Activated naive CD4-positive, alpha-beta T cell treated with anti-CD3 and anti-CD28 coated beads, Interleukin-2, amount 10 ng/mL, durations not matched to agents 7 days and 5 days (primary cell): ENCODE measurements around the gene LCN12.

ENCODE experiments used
- CTCF ChIA-PET: fragments of 350-600 bp; sonication (Branson Sonifier 250); formaldehyde crosslinking; loops from one replicate; lab custom pipeline; 2021; ENCODE audit warnings: antibody characterized with exemption; lab: Charles Lee
- DNase-seq: peaks from one replicate; pipeline ENCODE4 v3.0.0-alpha.2; 2020
- H3K27ac Mint-ChIP-seq: one replicate; pipeline ENCODE4 v1.8.0; 2021; ENCODE audit warnings: mild to moderate bottlenecking, moderate library complexity, mixed read lengths
- H3K27me3 Mint-ChIP-seq: one replicate; pipeline ENCODE4 v1.8.0; 2021; ENCODE audit warnings: mild to moderate bottlenecking, mixed read lengths
- H3K36me3 Mint-ChIP-seq: one replicate; pipeline ENCODE4 v1.8.0; 2021; ENCODE audit warnings: mixed read lengths
- H3K4me1 Mint-ChIP-seq: one replicate; pipeline ENCODE4 v1.8.0; 2021; ENCODE audit warnings: mixed read lengths
- H3K4me3 Mint-ChIP-seq: one replicate; pipeline ENCODE4 v1.8.0; 2021; ENCODE audit warnings: mild to moderate bottlenecking, moderate library complexity, mixed read lengths
- H3K9me3 Mint-ChIP-seq: one replicate; pipeline ENCODE4 v1.8.0; 2021; ENCODE audit warnings: mixed read lengths

The LCN12 gene

GRCh38 chr9:136935651-136936050, 16.4 kb upstream of the LCN12 start:
- Mint-ChIP-seq H3K4me3 (no peak overlapping the region), H3K27me3 (no peaks in the 10 kb centered on the region), H3K27ac (no peak overlapping the region), H3K9me3 (no peaks in the 10 kb centered on the region), H3K4me1 (no peaks in the 10 kb centered on the region), H3K36me3 (peaks cover 17% of the 10 kb centered on the region)
- no peak for DNase-seq
- CTCF ChIA-PET = no interaction called here

- Mint-ChIP-seq H3K4me3 (no peak overlapping the region), H3K36me3 (peaks cover 23% of the 10 kb centered on the region), H3K27ac (peak overlapping the region; percentile 2), H3K4me1 (no peaks in the 10 kb centered on the region), H3K27me3 (no peaks in the 10 kb centered on the region), H3K9me3 (no peaks in the 10 kb centered on the region)
- DNase-seq = no peak
- CTCF ChIA-PET = interaction anchor here (1.0 kb wide), 1 partner anchor 93 kb away, joined by 4 read pairs; no protein-coding TSS in a partner anchor
Measured at GRCh38 chr9:136936645-136937170, 15.4 kb upstream of the LCN12 start.

GRCh38 chr9:136937186-136938001, 14.7 kb upstream of the LCN12 start:
- Mint-ChIP-seq H3K36me3 (peaks cover 22% of the 10 kb centered on the region), H3K9me3 (no peaks in the 10 kb centered on the region), H3K27ac (no peak overlapping the region), H3K27me3 (no peaks in the 10 kb centered on the region), H3K4me1 (peaks cover 3% of the 10 kb centered on the region), H3K4me3 (no peak overlapping the region)
- CTCF ChIA-PET = interaction anchor here (1.0 kb wide), 1 partner anchor 92 kb away, joined by 4 read pairs; no protein-coding TSS in a partner anchor
- no peak for DNase-seq

- CTCF ChIA-PET = interaction anchor here (1.3 kb wide), 1 partner anchor 13 kb away, joined by 3 read pairs; no protein-coding TSS in a partner anchor
- no peak for DNase-seq
- no peaks in the 10 kb centered on the region for H3K27me3 Mint-ChIP-seq
- no peak overlapping the region for H3K27ac Mint-ChIP-seq
- no peaks in the 10 kb centered on the region for H3K9me3 Mint-ChIP-seq
- H3K36me3 Mint-ChIP-seq = peaks cover 22% of the 10 kb centered on the region
- no peak overlapping the region for H3K4me3 Mint-ChIP-seq
- H3K4me1 Mint-ChIP-seq = peaks cover 10% of the 10 kb centered on the region
Measured at GRCh38 chr9:136939431-136939995, 12.6 kb upstream of the LCN12 start.

GRCh38 chr9:136939996-136940525, 12.0 kb upstream of the LCN12 start:
- DNase-seq = no peak
- Mint-ChIP-seq H3K9me3 (no peaks in the 10 kb centered on the region), H3K36me3 (peaks cover 22% of the 10 kb centered on the region), H3K4me1 (peaks cover 15% of the 10 kb centered on the region), H3K4me3 (no peak overlapping the region), H3K27me3 (no peaks in the 10 kb centered on the region), H3K27ac (no peak overlapping the region)
- CTCF ChIA-PET = interaction anchor here (1.3 kb wide), 1 partner anchor 14 kb away, joined by 3 read pairs; no protein-coding TSS in a partner anchor

- Mint-ChIP-seq H3K4me3 (no peak overlapping the region), H3K27ac (no peak overlapping the region), H3K9me3 (no peaks in the 10 kb centered on the region), H3K27me3 (no peaks in the 10 kb centered on the region), H3K36me3 (peaks cover 22% of the 10 kb centered on the region), H3K4me1 (peaks cover 17% of the 10 kb centered on the region)
- CTCF ChIA-PET = no interaction called here
- no peak for DNase-seq
Measured at GRCh38 chr9:136940526-136941230, 11.4 kb upstream of the LCN12 start.

GRCh38 chr9:136941231-136942111, 10.6 kb upstream of the LCN12 start:
- Mint-ChIP-seq H3K4me1 (peaks cover 17% of the 10 kb centered on the region), H3K4me3 (no peak overlapping the region), H3K27ac (peak overlapping the region; percentile 64), H3K27me3 (no peaks in the 10 kb centered on the region), H3K9me3 (no peaks in the 10 kb centered on the region), H3K36me3 (peaks cover 22% of the 10 kb centered on the region)
- CTCF ChIA-PET = no interaction called here
- no peak for DNase-seq

- CTCF ChIA-PET = no interaction called here
- peaks cover 17% of the 10 kb centered on the region for H3K4me1 Mint-ChIP-seq
- H3K27me3 Mint-ChIP-seq = no peaks in the 10 kb centered on the region
- H3K27ac Mint-ChIP-seq = peak overlapping the region; percentile 64
- no peak for DNase-seq
- peak overlapping the region; percentile 82 for H3K4me3 Mint-ChIP-seq
- H3K9me3 Mint-ChIP-seq = no peaks in the 10 kb centered on the region
- peaks cover 22% of the 10 kb centered on the region for H3K36me3 Mint-ChIP-seq
Measured at GRCh38 chr9:136942112-136942880, 9.8 kb upstream of the LCN12 start.

- CTCF ChIA-PET = no interaction called here
- no peak overlapping the region for H3K27ac Mint-ChIP-seq
Measured at GRCh38 chr9:136942881-136943230, 9.2 kb upstream of the LCN12 start.

GRCh38 chr9:136943291-136944211, 8.5 kb upstream of the LCN12 start:
- H3K27me3 Mint-ChIP-seq = no peaks in the 10 kb centered on the region
- peaks cover 21% of the 10 kb centered on the region for H3K36me3 Mint-ChIP-seq
- peak; percentile 63 for DNase-seq
- CTCF ChIA-PET = interaction anchor here (0.9 to 1.2 kb wide), 3 partner anchors 86 to 99 kb away, joined by 3 read pairs; no protein-coding TSS in a partner anchor
- H3K9me3 Mint-ChIP-seq = no peaks in the 10 kb centered on the region
- H3K4me3 Mint-ChIP-seq = peak overlapping the region; percentile 82
- H3K27ac Mint-ChIP-seq = peak overlapping the region; percentile 85
- peaks cover 21% of the 10 kb centered on the region for H3K4me1 Mint-ChIP-seq

More at GRCh38 chr9:136942881-136943230, 9.2 kb upstream of the LCN12 start:
- Mint-ChIP-seq H3K9me3 (no peaks in the 10 kb centered on the region), H3K36me3 (peaks cover 22% of the 10 kb centered on the region), H3K27me3 (no peaks in the 10 kb centered on the region), H3K4me1 (peaks cover 17% of the 10 kb centered on the region), H3K4me3 (peak overlapping the region; percentile 82)
- DNase-seq = no peak

- Mint-ChIP-seq H3K36me3 (peaks cover 16% of the 10 kb centered on the region), H3K27me3 (no peaks in the 10 kb centered on the region), H3K9me3 (no peaks in the 10 kb centered on the region), H3K27ac (peak overlapping the region; percentile 85), H3K4me3 (peak overlapping the region; percentile 82), H3K4me1 (peaks cover 24% of the 10 kb centered on the region)
- no peak for DNase-seq
- CTCF ChIA-PET = interaction anchor here (0.9 to 1.2 kb wide), 3 partner anchors 85 to 100 kb away, joined by 3 read pairs; no protein-coding TSS in a partner anchor
Measured at GRCh38 chr9:136944212-136944518, 7.9 kb upstream of the LCN12 start.
